Measurements from ENCODE around the gene KATNAL1.
"Not testable (repeated sequence)": the region's sequence is repeated elsewhere in the genome, so short reads cannot be mapped to it uniquely, and the experiment has no call there.

KATNAL1 gene

DNA sequence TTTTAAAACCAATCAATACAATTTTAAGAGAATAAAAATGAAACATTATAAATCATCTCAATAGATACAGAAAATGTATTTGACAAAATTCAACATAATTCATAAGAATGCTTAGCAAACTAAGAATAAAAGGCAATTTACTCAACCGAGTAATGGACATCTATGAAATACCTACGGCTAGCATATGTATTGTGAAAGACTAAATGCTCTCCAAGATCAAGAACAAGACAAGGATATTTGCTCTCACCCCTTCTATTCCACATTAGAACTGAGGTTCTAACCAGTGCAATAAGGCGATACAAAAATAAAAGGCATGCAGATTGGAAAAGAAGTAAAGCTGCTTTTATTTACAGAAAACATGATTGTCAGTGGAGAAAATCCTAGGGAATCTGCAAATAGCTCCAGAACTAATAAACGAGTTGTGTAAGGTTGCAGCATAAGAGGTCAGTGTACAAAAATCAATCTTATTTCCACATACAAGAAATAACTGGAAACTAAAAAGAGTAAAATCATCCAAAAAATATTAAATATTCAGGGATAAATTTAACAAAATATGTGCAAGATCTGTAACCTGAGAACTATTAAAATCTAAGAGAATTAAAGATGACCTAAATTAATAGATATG lies 16.4 kb downstream of the KATNAL1 start:
- no peak for DNase-seq

DNA sequence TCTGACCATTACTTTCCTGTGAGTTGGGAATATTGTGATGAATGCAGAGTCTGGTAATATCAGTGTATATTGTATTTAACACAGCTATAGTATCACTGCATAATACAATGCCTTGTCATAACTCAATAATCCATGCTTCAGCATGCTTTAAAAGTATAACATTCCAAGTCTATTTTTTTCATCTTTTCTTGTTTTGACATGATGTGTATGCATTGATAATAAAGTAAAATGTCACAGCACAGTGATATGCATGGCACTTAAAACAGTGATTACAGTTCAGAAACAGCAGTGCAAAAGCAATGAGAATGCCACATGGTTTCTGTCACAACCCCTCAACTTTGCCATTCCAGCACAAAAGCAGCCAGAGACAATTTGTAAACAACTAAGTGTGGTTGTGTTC lies 17.8 kb downstream of the KATNAL1 start:
- DNase-seq: no peak

DNA sequence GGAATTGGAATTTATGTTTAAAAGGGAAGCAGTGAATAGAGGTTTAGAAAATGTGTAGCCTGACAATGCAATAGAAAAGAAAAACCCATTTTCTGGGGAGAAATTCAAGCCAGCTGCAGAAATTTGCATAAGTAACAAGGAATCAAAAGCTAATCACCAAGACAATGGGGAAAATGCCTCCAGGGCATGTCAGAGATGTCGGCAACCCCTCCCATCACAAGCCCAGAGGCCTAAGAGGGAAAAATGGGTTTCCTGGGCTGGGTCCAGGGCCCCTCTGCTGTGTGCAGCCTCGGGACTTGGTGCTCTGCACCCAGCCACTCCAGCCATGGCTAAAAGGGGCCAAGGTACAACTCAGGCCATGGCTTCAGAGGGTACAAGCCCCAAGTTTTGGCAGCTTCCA lies 21.3 kb downstream of the KATNAL1 start:
- not testable (repeated sequence) for DNase-seq

DNA sequence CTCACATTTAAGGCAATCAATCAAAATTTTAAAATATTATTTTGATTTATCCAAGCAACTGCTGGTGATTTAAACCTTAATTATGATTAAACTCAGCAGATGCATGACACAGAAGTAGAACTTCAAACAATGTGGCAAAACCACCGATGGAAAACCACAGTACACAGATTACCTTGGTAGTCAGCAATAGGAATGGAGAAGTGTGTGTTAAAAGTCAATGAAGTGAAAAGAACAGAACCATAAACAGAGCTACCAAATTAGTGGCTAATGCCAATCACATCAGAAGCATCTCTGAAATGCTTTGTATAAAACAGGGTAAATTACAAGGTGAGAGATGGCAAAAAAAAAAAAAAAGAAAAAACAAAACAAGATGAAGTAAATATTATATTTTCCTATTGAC lies 31.2 kb downstream of the KATNAL1 start:
- DNase-seq: no peak

DNA sequence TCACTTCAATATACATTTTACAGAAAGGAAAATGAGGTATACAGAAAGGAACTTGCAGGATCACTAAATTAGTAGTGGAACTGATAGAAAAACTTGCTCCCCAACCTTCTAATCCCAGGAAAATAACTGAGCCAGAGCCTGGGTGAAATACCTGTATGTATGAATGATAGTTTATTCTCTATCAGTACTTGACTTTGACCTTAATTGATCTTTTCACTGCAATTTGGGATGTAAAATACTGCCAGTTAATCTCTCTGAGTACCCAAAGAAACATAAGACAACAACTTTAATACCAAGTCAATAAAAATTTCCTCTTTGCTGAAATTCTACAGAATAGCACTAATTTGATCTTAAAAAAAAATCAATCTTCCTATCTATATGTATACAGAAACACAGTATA lies 33.3 kb downstream of the KATNAL1 start:
- DNase-seq: no peak

DNA sequence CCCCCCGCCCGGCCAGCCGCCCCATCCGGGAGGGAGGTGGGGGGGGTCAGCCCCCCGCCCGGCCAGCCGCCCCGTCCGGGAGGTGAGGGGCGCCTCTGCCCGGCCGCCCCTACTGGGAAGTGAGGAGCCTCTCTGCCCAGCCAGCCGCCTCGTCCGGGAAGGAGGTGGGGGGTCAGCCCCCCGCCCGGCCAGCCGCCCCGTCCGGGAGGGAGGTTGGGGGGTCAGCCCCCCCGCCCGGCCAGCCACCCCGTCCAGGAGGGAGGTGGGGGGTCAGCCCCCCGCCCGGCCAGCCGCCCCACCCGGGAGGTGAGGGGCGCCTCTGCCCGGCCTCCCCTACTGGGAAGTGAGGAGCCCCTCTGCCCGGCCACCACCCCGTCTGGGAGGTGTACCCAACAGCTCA lies 37.3 kb downstream of the KATNAL1 start:
- not testable (repeated sequence) for DNase-seq

DNA sequence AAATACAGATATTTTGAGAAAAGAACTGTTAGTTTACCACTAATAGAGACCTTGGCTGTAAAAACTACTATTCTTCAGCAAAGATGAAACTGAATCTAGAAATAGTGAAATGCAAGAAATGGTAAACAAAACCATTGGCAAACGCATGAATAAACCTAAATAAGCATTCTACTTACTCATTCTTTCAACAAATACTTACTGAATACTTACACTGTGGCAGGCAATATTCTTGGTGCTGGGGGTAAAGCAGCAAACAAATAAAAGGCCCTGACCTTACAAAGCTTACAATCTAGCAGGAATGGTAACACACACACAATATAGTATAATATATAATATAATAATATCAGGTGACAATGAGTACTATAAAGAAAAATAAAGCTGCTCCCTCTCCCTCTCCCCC lies 38.7 kb downstream of the KATNAL1 start:
- DNase-seq: no peak

DNA sequence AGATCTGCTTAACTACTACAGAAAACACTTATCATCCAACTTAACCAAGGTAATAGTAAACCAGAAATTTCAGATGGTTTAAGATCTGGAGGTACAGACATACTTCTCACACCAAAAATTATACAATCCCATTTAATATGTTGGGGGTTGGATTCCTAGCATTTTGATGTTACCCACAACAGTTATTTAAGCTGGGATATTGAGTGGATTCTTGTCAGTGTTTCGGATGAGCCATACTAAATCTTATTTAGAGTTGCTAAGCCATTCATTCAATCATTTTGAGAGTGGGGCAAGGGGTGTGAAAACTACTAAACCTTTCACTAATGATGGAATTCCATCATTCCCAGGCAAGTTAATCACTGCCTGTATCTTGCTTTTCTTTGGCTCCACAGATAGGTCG lies 40.6 kb downstream of the KATNAL1 start:
- DNase-seq: no peak

DNA sequence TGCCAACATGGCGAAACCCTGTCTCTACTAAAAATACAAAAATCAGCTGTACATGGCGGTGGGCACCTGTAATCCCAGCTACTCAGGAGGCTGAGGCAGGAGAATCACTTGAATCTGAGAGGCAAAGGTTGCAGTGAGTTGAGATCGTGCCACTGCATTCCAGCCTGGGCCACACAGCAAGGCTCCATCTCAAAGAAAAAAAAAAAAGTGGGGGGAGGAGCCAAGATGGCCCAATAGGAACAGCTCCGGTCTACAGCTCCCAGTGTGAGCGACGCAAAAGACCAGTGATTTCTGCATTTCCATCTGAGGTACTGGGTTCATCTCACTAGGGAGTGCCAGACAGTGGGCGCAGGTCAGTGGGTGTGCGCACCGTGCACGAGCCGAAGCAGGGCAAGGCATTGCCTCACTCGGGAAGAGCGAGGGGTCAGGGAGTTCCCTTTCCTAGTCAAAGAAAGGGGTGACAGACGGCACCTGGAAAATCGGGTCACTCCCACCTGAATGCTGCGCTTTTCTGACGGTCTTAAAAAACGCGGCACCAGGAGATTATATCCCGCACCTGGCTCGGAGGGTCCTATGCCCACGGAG lies 48.1 kb downstream of the KATNAL1 start:
- not testable (repeated sequence) for DNase-seq

DNA sequence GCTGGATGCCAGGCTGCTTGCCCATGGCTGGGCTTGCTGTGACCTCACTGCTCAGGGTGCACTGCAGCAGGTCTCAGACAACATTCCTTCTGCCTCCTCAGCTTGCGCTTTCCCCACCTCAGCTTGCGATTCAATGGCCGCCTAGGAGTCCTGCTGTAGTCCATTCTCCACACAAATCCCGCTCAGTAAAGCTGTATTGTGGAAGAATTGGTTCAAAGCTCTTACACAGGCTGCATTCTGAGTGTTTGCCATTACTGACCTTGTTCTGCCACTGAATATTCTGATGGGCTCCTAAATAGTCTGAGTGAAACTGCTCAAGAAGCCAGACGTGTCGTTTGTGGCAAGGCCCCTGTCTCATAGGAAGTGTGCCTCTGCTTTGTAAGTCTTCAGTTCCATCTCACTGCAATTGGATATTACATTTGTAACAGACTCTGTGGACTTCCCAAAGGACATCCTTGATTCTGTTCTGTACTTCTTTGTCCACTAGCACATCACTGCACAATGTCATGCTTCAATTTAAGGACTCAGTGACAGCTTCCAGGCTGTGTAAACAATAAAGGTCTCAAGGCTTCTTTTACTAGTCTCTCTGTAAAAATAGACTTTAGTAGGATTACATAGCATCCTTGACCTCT lies 49.8 kb downstream of the KATNAL1 start:
- DNase-seq: no peak

DNA sequence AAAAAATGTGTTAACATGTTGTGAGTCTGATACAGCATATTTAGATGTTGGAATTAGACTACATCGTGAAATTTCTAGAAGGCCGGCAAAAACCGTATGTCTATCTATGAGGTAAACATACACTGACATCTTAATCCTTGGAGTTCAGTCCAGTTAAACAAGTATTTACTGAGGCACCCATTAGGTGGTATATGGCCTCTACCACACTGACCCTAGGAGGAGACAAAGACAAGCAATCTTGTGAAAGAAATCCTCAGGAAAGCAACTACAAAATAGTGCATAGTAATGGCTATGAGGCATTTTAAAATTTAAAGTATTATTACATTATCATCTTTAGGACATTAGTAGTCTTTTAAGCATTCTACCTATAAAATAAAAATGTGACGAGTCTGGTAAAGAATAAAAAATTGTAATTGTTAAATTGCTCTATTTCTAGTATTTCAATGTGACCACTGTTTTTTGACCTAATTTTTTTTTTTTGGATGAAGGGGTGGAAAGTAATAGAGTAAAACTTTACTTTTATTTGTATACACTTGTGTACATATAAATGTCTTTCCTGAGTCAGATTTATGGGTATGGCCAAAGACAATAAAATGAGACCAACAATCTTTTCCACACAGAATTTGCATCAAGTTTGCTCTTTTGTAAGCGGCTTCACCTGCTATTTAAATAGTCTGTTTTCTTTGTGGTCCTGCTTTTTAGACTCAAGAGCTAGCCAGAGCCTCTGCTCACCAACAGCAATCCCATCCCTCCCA lies 50.5 kb downstream of the KATNAL1 start:
- DNase-seq: no peak

DNA sequence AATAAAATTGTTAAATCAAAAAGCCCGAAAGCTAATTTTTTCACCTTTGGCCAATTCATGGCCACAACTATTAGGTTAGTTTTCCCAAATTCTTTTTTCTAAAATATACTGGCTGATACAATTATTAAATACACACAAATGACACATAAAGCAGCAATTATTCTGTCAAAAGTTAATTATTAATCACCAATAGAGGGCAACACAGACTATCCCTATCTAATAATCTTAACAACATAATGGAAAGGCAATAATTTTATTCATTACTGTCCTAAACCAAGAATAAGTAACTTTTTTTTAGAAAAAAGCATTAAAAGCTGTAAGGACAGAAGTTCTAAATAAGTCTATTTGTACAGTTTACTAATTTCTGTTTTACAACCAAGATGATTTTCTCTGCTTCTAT lies 51.7 kb downstream of the KATNAL1 start:
- DNase-seq: no peak

DNA sequence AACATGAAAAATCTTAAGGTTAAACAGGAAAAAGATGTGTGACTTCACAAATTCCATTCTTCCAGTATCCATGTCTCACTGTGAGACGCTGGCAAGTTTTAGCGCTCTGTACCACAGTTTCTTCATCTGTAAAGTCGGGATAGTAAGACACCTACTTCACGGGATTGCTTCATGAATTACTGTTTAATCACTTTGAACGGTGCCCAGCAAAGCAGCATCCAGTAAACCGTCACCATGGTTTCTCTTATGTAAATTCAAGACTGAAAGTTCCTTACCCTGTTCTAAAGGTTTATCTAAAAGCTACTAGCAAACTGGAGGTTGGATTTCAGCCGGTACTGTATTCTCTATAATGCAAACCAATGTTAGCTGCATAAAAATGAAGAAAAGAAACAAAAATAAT lies 53.5 kb downstream of the KATNAL1 start:
- DNase-seq: no peak

DNA sequence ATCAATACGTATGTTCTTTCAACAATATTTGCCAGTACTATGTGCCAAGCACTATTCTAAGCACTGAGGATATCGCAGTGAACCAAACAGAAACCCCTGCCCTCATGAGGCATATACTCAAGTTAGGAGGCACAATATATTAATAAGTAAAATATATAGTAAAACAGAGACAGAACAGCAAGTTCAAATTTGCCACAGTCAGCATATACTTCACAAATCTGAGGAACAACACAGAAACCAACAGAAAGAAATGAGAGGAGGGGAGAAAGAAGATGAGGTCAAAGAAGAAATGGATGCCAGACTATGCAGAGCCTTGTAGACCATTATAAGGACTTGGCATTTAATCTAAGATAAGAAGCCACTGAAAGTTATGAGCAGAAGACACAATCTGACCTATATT lies 59.9 kb downstream of the KATNAL1 start:
- no peak for DNase-seq

DNA sequence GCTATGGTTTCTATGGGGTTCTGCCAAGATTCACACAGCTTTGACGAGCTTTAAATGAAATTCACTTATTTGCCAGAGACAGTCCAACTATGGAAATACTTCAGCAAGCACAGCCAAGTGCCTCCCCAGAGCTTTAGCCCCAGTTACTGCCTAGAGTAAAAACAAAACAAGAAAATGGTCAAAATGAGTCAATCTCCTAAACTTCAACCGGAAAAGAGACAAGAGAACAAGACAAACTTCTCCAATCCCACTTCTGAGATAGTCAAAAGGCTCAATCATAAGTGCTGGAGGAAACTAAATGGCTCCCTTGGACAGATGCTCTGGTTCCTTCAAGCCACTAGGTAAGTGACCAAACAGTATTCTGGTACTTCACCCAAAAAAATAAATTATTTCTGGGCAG lies 65.8 kb downstream of the KATNAL1 start:
- DNase-seq: no peak

DNA sequence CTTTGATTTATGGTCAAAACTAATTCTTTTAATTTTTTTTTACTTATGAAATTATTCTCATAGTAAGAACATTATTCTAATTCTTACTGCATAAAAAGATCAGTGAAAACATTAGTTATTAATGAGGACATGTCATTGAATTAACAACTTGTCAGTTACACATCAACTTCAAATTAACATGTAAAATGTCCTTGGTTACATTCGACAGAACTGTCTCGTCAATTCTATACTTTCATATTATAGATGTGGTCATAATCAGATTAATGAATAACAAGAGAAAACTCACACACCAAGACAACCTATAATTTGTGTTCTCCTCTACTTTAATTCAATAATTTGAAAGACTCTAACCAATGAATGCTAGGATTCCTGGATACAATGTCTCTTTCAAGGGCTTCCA lies 66.7 kb downstream of the KATNAL1 start:
- no peak for DNase-seq

DNA sequence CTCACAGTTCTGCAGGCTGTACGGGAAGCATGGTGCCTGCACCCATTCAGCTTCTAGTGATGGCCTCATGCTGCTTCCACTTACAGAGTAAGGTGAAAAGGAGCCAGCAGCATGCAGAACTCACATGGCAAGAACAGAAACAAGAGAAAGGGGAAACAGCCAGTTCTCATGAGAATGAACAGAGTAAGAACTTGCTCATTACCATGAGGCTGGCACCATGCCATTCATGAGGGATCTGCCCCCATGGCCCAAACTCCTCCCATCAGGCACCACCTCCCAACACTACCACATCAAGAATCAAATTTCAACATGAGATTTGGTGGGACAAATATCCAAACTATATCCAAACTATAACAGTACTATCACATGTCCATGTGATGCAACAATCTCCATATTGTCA lies 72.1 kb downstream of the KATNAL1 start:
- DNase-seq: no peak

DNA sequence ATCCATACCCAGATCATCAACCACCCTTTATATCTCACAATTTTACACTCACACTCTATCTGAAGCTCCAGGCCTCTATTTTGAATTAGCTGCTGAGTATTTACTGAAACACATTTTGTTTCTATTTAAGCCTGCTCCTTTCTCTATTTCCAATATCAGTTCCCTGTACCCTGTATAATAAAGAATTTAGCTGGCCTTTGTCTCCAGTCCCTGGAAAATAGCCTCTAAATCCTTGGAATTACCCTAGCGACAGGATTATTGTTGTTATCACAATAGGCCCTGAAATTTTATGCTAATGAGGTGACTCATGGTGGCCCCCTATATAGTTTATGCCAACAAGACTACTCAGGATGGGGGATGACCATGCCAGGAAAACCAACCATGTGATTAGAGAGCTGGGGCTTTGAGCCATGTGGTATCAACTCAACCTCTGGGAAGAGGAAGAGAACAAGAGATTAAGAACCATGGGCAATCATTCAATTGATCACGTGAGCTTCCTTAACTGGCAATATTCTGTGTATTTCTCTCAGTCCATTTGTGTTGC lies 72.7 kb downstream of the KATNAL1 start:
- DNase-seq: no peak

DNA sequence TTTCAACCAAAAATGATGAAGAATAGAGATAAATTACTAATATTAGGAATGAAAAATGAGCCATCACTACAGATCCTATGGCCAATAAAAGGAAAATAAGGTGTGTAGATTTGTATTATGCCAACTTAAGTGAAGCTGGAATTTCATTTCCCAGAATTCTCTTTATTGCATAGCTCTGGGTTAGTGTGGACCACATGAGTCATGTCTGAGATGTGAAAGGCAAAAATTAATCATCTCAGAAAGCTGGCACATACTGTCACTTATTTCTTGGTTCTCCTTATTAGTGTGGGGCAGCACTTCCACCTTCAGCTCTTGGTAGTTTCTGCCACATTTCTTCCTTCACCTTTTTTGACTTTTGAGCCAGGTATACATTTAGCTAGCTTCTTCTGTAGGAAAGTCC lies 82.6 kb downstream of the KATNAL1 start:
- no peak for DNase-seq

DNA sequence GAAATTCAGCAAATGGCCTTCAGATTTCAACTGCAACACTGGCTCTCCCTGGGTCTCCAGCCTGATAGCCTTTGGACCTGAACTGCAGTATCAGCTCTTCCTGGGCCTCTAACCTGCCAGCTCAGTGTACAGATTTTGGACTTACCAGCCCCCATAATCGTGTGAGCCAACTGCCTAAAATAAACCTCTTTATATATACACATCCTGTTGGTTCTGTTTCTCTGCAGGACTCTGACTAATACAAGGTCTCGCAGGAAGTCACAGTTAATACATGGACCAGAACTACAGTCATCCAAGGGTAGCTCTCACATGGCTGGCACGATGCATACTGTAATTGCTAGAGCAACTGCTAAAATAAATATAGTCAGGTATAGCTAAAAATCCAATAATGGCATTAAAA lies 85.1 kb downstream of the KATNAL1 start:
- no peak for DNase-seq

DNA sequence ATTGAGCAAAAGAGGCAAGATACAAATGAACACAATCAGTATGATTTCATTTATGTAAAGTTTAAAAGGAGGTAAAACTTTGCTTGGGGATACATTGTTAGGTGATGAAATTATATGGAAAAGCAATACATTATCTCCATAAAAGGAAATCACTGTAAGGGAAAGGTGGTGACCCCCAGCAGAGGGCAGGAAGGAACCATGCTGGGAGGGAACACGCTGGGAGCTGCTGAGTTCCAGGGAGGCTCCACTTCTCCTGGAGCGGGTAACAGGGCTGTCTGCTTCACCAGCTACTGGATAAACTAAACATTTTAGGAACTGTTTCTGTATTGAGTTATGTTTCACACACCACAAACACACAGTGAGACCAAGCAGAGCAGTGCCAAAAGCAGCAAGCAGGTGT lies 91.2 kb downstream of the KATNAL1 start:
- DNase-seq: no peak

DNA sequence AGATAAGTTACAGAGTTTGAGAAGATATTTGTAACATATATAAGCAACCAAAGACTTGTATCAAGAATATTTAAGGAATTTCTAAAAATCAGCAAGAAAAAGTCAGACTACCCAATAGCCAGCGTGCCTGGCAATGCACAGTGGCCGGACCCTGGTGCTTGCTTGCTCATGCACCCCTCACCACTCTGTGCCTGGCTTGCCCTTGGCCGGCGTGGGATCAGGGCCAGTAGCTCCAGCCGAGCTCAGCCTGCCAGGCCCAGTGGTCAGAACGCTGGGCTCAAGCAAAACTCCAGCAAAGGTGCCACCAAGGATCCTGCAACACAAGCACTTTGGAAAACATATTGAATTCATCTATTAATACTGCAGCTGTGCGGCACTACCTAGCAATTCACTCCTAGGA lies 95.1 kb downstream of the KATNAL1 start:
- no peak for DNase-seq

DNA sequence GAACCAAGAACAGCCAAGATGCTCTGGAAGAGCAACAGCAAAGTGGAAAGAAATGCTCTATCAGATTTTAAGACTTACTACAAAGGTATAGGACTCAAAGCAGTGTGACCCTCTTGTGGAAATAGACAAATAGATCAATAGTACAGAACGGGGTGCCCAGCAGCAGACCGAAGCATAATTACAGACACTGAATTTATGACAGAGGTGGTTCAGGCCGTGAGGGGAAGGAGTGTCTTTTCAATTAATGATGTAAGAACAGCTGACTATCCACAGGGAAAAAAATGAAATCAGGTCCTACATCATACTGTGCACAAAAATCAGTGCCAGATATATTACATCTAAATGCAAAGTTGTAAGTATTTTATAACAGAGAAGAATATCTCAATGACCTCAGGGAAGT lies 95.6 kb downstream of the KATNAL1 start:
- DNase-seq: no peak

DNA sequence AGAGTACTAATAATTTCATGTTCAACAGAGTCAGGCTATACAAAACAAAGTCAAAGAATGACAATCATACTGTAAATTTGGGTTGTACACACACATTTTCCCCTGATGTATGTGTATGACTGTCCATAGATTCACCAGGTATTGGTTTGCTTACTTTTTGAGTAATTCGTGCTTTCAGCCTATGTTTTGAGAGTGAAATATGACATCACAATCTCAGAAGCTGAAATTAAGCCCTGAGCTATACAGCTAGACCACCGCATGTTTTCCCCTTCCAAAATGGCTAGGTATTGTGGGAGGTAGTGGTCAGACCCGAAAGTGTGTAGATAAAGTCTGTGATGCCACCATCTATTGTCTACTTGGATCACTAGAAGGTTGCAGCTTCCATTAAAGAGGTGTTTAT lies 102.8 kb downstream of the KATNAL1 start:
- DNase-seq: no peak

Measured in RPMI8226 (cell line).